K562 (cell line): ENCODE data around the gene TNPO2.

ENCODE experiments used
- EP300 ChIP-seq: IDR thresholded peaks from 2 replicates; pipeline ENCODE4 v1.6.1; 2012; ENCODE audit warnings: low read length, improper control_type of control experiment
- HDAC2 ChIP-seq: fragments of 450-650 bp; IDR thresholded peaks from 2 replicates; pipeline ENCODE4 v1.6.1; 2016; ENCODE audit warnings: mild to moderate bottlenecking
- MEIS2 ChIP-seq: fragments of 450-650 bp; IDR thresholded peaks from 2 replicates; pipeline ENCODE4 v1.6.1; 2014; ENCODE audit warnings: mild to moderate bottlenecking; ENCODE audit not compliant: partially characterized antibody
- U2AF1 ChIP-seq: fragments of 200-400 bp; formaldehyde crosslinking; optimal IDR thresholded peaks from 2 replicates; pipeline ENCODE3; 2017; ENCODE audit warnings: mild to moderate bottlenecking, low read depth, low read length, moderate library complexity

DNA sequence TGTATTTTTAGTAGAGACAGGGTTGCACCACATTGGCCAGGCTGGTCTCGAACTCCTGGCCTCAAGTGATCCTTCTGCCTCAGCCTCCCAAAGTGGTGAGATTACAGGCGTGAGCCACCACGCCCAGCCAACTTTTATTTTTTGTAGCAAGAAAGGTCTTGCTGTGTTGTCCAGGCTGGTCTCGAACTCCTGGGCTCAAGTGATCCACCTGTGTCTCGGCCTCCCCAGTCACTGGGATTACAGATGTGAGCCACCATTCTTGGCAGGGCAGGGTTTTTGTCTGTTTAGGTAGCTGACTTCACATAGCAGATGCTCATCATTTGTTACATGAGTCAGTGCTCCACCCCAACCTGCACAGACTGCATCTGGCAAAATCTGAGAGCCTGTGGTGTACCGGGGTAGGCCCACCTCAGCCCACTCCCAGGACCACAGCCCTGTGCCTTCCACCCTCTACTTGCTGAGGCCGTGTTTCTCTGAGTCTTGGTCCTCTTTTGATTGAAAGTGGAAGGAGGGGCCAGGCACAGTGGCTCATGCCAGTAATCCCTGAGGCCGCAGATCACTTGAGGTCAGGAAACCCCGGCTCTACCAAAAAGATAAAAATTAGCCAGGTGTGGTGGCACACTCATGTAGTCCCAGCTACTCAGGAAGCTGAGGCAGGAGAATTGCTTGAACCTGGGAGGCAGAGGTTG lies 4.2 kb upstream of the TNPO2 start:
- TF ChIP-seq MEIS2 (no peak), EP300 (no peak), HDAC2 (no peak), U2AF1 (no peak)
